Esophagus squamous epithelium (tissue), 4 donors: Measurements from ENCODE around the gene WDR49.

Experiments
- CTCF ChIP-seq, 6 experiments: fragments of 450-650 bp in 4 of 6; fragments of 200-600 bp in 2 of 6; sonication (generic) in 2 of 6; IDR thresholded peaks; one replicate each; pipeline ENCODE4 v1.5.1; 2016 to 2019; ENCODE audit warnings: antibody characterized with exemption in 6 of 6, mild to moderate bottlenecking in 4 of 6, moderate library complexity in 4 of 6
- POLR2A ChIP-seq, 4 donors: fragments of 450-650 bp; IDR thresholded peaks; one replicate each; pipeline ENCODE4 v1.6.1; 2017; ENCODE audit warnings: antibody characterized with exemption in 4 of 4, mild to moderate bottlenecking in 4 of 4, moderate library complexity in 3 of 4

- no peak for TF ChIP-seq CTCF (IDR thresholded peaks at IDR 0.05)
- no peak for TF ChIP-seq POLR2A (IDR thresholded peaks at IDR 0.05)
These were observed 4.0 kb upstream of the WDR49 start for GRCh38 chr3:167657684-167658225.
